CD4-positive, alpha-beta T cell (primary cell): ENCODE measurements around the gene VTI1A. TPM values are rescaled to one million over a fixed set of nuclear protein-coding genes. Genes with fewer than 3 reads are reported as not detected.

Source experiments
- ATAC-seq: fragments of 200-7000 bp; cut with Tn5 transposase; one replicate; pipeline ENCODE4 v1.10.0; 2022; ENCODE audit warnings: mild to moderate bottlenecking; ENCODE audit not compliant: poor library complexity
- CTCF ChIA-PET: fragments of 350-600 bp; sonication (Branson Sonifier 250); formaldehyde crosslinking; loops from one replicate; lab custom pipeline; 2021; ENCODE audit warnings: antibody characterized with exemption, inconsistent platforms; lab: Charles Lee
- POLR2A ChIA-PET: fragments of 350-600 bp; sonication (Branson Sonifier 250); formaldehyde crosslinking; loops from one replicate; lab custom pipeline; 2021; ENCODE audit warnings: antibody characterized with exemption, inconsistent platforms; lab: Charles Lee
- DNase-seq, 14 experiments: peaks; one replicate each; pipeline ENCODE4 v3.0.0-alpha.2; 2013 to 2020; ENCODE audit warnings: mixed read lengths in 2 of 14
- H3K27ac ChIP-seq, 2 donors: one replicate each; pipeline versions ENCODE4 v1.5.1 to v1.7.0; 2013; ENCODE audit warnings: low read length in 2 of 2, low read depth in 1 of 2, mild to moderate bottlenecking in 1 of 2
- H3K27me3 ChIP-seq, 2 experiments: 1 replicate in 1 of 2; 2 replicates in 1 of 2; pipeline versions ENCODE4 v1.6.1 to v1.7.0; 2013; ENCODE audit warnings: low read length in 2 of 2, control low read depth in 1 of 2, mild to moderate bottlenecking in 1 of 2, moderate library complexity in 1 of 2; ENCODE audit not compliant: insufficient read depth in 2 of 2, control insufficient read depth in 1 of 2
- H3K36me3 ChIP-seq: one replicate; pipeline ENCODE4 v1.6.1; 2013; ENCODE audit warnings: low read length, control low read depth; ENCODE audit not compliant: insufficient read depth
- H3K4me1 ChIP-seq: one replicate; pipeline ENCODE4 v1.6.1; 2013; ENCODE audit warnings: low read length, control low read depth; ENCODE audit not compliant: insufficient read depth
- H3K4me3 ChIP-seq: one replicate; pipeline ENCODE4 v1.5.1; 2013; ENCODE audit warnings: mild to moderate bottlenecking, low read length, moderate library complexity
- H3K9me3 ChIP-seq, 2 experiments: 1 replicate in 1 of 2; 2 replicates in 1 of 2; pipeline versions ENCODE4 v1.6.1 to v1.7.0; 2013; ENCODE audit warnings: low read length in 2 of 2, mild to moderate bottlenecking in 2 of 2, control low read depth in 1 of 2, moderate library complexity in 1 of 2; ENCODE audit not compliant: control insufficient read depth in 1 of 2, insufficient read depth in 1 of 2
- H3K27ac Mint-ChIP-seq: one replicate; pipeline ENCODE4 v1.8.0; 2020; ENCODE audit warnings: mixed read lengths
- H3K27me3 Mint-ChIP-seq: one replicate; pipeline ENCODE4 v1.8.0; 2021; ENCODE audit warnings: mixed read lengths
- H3K36me3 Mint-ChIP-seq: one replicate; pipeline ENCODE4 v1.8.0; 2021; ENCODE audit warnings: low read depth, mixed read lengths
- H3K4me1 Mint-ChIP-seq: one replicate; pipeline ENCODE4 v1.8.0; 2021; ENCODE audit warnings: low read depth, mixed read lengths
- H3K4me3 Mint-ChIP-seq: one replicate; pipeline ENCODE4 v1.8.0; 2020; ENCODE audit warnings: mild to moderate bottlenecking, mixed read lengths
- H3K9me3 Mint-ChIP-seq: one replicate; pipeline ENCODE4 v1.8.0; 2020; ENCODE audit warnings: mixed read lengths
- CTCF ChIP-seq: fragments of 200-600 bp; IDR thresholded peaks from one replicate; pipeline ENCODE4 v1.8.0; 2022; ENCODE audit warnings: antibody characterized with exemption, mild to moderate bottlenecking
- intact Hi-C, 2 experiments: fragments of 100-400 bp; cut with DNase I in 1 of 2; cut with micrococcal nuclease in 1 of 2; formaldehyde crosslinking; loops; one replicate each; pipeline versions ENCODE4 v1.15.1 to v1.9.0; 2023 to 2025; cut with DNase I, micrococcal nuclease
- total RNA-seq, 174 experiments: library from RNA in 2 of 174; stranded (reverse) in 2 of 174; gene quantifications; one replicate each; pipeline ENCODE4 v1.2.3 and lab custom pipeline; 2021 to 2026

The VTI1A gene
- total RNA-seq, 2 experiments from 2014 or later = 54.5 to 56.5 TPM

GRCh38 chr10:112507988-112508387 is 61.0 kb downstream of the VTI1A start:
- Histone ChIP-seq H3K4me1 (no peaks in the 10 kb centered on the region), H3K4me3 (no peak overlapping the region), H3K9me3 (no peaks in the 10 kb centered on the region), H3K27ac (no peak overlapping the region), H3K36me3 (no peaks in the 10 kb centered on the region), H3K27me3 (no peaks in the 10 kb centered on the region)
- ChIA-PET CTCF (no interaction called here), POLR2A (no interaction called here)
- Mint-ChIP-seq H3K27me3 (no peaks in the 10 kb centered on the region), H3K9me3 (no peaks in the 10 kb centered on the region), H3K27ac (no peak overlapping the region), H3K4me3 (no peak overlapping the region), H3K4me1 (peaks cover 31% of the 10 kb centered on the region), H3K36me3 (peaks cover 27% of the 10 kb centered on the region)
- intact Hi-C loops = no loop called here
- TF ChIP-seq CTCF = no peak
- no peak for DNase-seq
- ATAC-seq = no peak

GRCh38 chr10:112509558-112510291 is 62.7 kb downstream of the VTI1A start:
- Histone ChIP-seq H3K9me3 (no peaks in the 10 kb centered on the region), H3K4me3 (no peak overlapping the region), H3K36me3 (no peaks in the 10 kb centered on the region), H3K27ac (no peak overlapping the region), H3K27me3 (no peaks in the 10 kb centered on the region), H3K4me1 (no peaks in the 10 kb centered on the region)
- DNase-seq (no peak), ATAC-seq (no peak)
- CTCF ChIA-PET = interaction anchor here (0.9 kb wide), 1 partner anchor 26 kb away, joined by 4 read pairs; no protein-coding TSS in a partner anchor
- Mint-ChIP-seq H3K4me1 (peaks cover 42% of the 10 kb centered on the region), H3K27ac (no peak overlapping the region), H3K9me3 (no peaks in the 10 kb centered on the region), H3K27me3 (no peaks in the 10 kb centered on the region), H3K4me3 (no peak overlapping the region), H3K36me3 (peaks cover 24% of the 10 kb centered on the region)
- POLR2A ChIA-PET = no interaction called here
- TF ChIP-seq CTCF = no peak
- intact Hi-C loops = no loop called here

- H3K36me3 Mint-ChIP-seq = peaks cover 24% of the 10 kb centered on the region
- Histone ChIP-seq H3K9me3 (no peaks in the 10 kb centered on the region), H3K4me1 (no peaks in the 10 kb centered on the region), H3K36me3 (no peaks in the 10 kb centered on the region), H3K27ac (no peak overlapping the region), H3K4me3 (no peak overlapping the region), H3K27me3 (no peaks in the 10 kb centered on the region)
- no peak overlapping the region for H3K27ac Mint-ChIP-seq
- ChIA-PET CTCF (no interaction called here), POLR2A (no interaction called here)
- TF ChIP-seq CTCF = no peak
- ATAC-seq (no peak), DNase-seq (no peak)
- H3K4me1 Mint-ChIP-seq = peaks cover 42% of the 10 kb centered on the region
- H3K9me3 Mint-ChIP-seq = no peaks in the 10 kb centered on the region
- no peaks in the 10 kb centered on the region for H3K27me3 Mint-ChIP-seq
- intact Hi-C loops = no loop called here
- H3K4me3 Mint-ChIP-seq = no peak overlapping the region
Observed at GRCh38 chr10:112510384-112510783, 63.4 kb downstream of the VTI1A start.
